Activated naive CD8-positive, alpha-beta T cell (primary cell): ENCODE measurements around the gene MED13L.
"Not testable (repeated sequence)": the region's sequence is repeated elsewhere in the genome, so short reads cannot be mapped to it uniquely, and the experiment has no call there.

ENCODE experiments used
- H3K27ac Mint-ChIP-seq: one replicate; pipeline ENCODE4 v1.8.0; 2021; ENCODE audit warnings: mixed read lengths
- H3K27me3 Mint-ChIP-seq: one replicate; pipeline ENCODE4 v1.8.0; 2021; ENCODE audit warnings: mixed read lengths
- H3K36me3 Mint-ChIP-seq: one replicate; pipeline ENCODE4 v1.8.0; 2021; ENCODE audit warnings: mixed read lengths
- H3K4me1 Mint-ChIP-seq: one replicate; pipeline ENCODE4 v1.8.0; 2021; ENCODE audit warnings: low read depth, mixed read lengths
- H3K4me3 Mint-ChIP-seq: one replicate; pipeline ENCODE4 v1.8.0; 2021; ENCODE audit warnings: mild to moderate bottlenecking, mixed read lengths
- H3K9me3 Mint-ChIP-seq: one replicate; pipeline ENCODE4 v1.8.0; 2021; ENCODE audit warnings: low read depth, mixed read lengths

The MED13L gene

GRCh38 chr12:116257215-116257614 lies 20.3 kb downstream of the MED13L start:
- Mint-ChIP-seq H3K27me3 (no peaks in the 10 kb centered on the region), H3K4me3 (peak overlapping the region; percentile 46), H3K9me3 (peaks cover 4% of the 10 kb centered on the region), H3K4me1 (peaks cover 73% of the 10 kb centered on the region), H3K36me3 (peaks cover 7% of the 10 kb centered on the region), H3K27ac (peak overlapping the region; percentile 0)

- Mint-ChIP-seq H3K27ac (no peak overlapping the region), H3K9me3 (peaks cover 6% of the 10 kb centered on the region), H3K4me3 (no peak overlapping the region), H3K27me3 (no peaks in the 10 kb centered on the region), H3K36me3 (peaks cover 9% of the 10 kb centered on the region), H3K4me1 (peaks cover 63% of the 10 kb centered on the region)
Measured at GRCh38 chr12:116249938-116250337, 27.6 kb downstream of the MED13L start.

GRCh38 chr12:116248930-116249329 lies 28.6 kb downstream of the MED13L start:
- H3K27ac Mint-ChIP-seq = no peak overlapping the region
- peaks cover 8% of the 10 kb centered on the region for H3K36me3 Mint-ChIP-seq
- H3K4me3 Mint-ChIP-seq = no peak overlapping the region
- H3K27me3 Mint-ChIP-seq = no peaks in the 10 kb centered on the region
- H3K9me3 Mint-ChIP-seq = peaks cover 6% of the 10 kb centered on the region
- peaks cover 63% of the 10 kb centered on the region for H3K4me1 Mint-ChIP-seq

GRCh38 chr12:116248433-116248832 lies 29.1 kb downstream of the MED13L start:
- peaks cover 67% of the 10 kb centered on the region for H3K4me1 Mint-ChIP-seq
- H3K27me3 Mint-ChIP-seq = no peaks in the 10 kb centered on the region
- H3K9me3 Mint-ChIP-seq = peaks cover 6% of the 10 kb centered on the region
- no peak overlapping the region for H3K27ac Mint-ChIP-seq
- H3K4me3 Mint-ChIP-seq = no peak overlapping the region
- H3K36me3 Mint-ChIP-seq = peaks cover 8% of the 10 kb centered on the region

- Mint-ChIP-seq H3K36me3 (peaks cover 4% of the 10 kb centered on the region), H3K9me3 (peaks cover 3% of the 10 kb centered on the region), H3K27me3 (no peaks in the 10 kb centered on the region), H3K27ac (peak overlapping the region; percentile 16), H3K4me1 (peaks cover 73% of the 10 kb centered on the region), H3K4me3 (peak overlapping the region; percentile 4)
Measured at GRCh38 chr12:116247377-116247776, 30.1 kb downstream of the MED13L start.

- Mint-ChIP-seq H3K4me3 (no peak overlapping the region), H3K36me3 (peaks cover 2% of the 10 kb centered on the region), H3K4me1 (peaks cover 70% of the 10 kb centered on the region), H3K9me3 (no peaks in the 10 kb centered on the region), H3K27me3 (no peaks in the 10 kb centered on the region), H3K27ac (peak overlapping the region; percentile 34)
Measured at GRCh38 chr12:116246490-116247179, 30.9 kb downstream of the MED13L start.

GRCh38 chr12:116245189-116245588 lies 32.3 kb downstream of the MED13L start:
- peaks cover 77% of the 10 kb centered on the region for H3K4me1 Mint-ChIP-seq
- peaks cover 2% of the 10 kb centered on the region for H3K36me3 Mint-ChIP-seq
- H3K4me3 Mint-ChIP-seq = no peak overlapping the region
- no peaks in the 10 kb centered on the region for H3K27me3 Mint-ChIP-seq
- H3K27ac Mint-ChIP-seq = no peak overlapping the region
- H3K9me3 Mint-ChIP-seq = no peaks in the 10 kb centered on the region

- H3K36me3 Mint-ChIP-seq = peaks cover 2% of the 10 kb centered on the region
- peaks cover 82% of the 10 kb centered on the region for H3K4me1 Mint-ChIP-seq
- no peak overlapping the region for H3K4me3 Mint-ChIP-seq
- H3K27me3 Mint-ChIP-seq = no peaks in the 10 kb centered on the region
- H3K9me3 Mint-ChIP-seq = no peaks in the 10 kb centered on the region
- H3K27ac Mint-ChIP-seq = peak overlapping the region; percentile 74
Measured at GRCh38 chr12:116244474-116245090, 32.9 kb downstream of the MED13L start.

GRCh38 chr12:116244001-116244400 lies 33.5 kb downstream of the MED13L start:
- Mint-ChIP-seq H3K27ac (peak overlapping the region; percentile 74), H3K4me1 (peaks cover 79% of the 10 kb centered on the region), H3K9me3 (no peaks in the 10 kb centered on the region), H3K27me3 (no peaks in the 10 kb centered on the region), H3K4me3 (peak overlapping the region; percentile 8), H3K36me3 (no peaks in the 10 kb centered on the region)

- H3K4me3 Mint-ChIP-seq = no peak overlapping the region
- peaks cover 74% of the 10 kb centered on the region for H3K4me1 Mint-ChIP-seq
- H3K9me3 Mint-ChIP-seq = no peaks in the 10 kb centered on the region
- no peak overlapping the region for H3K27ac Mint-ChIP-seq
- H3K36me3 Mint-ChIP-seq = no peaks in the 10 kb centered on the region
- H3K27me3 Mint-ChIP-seq = no peaks in the 10 kb centered on the region
Measured at GRCh38 chr12:116242740-116243139, 34.8 kb downstream of the MED13L start.

GRCh38 chr12:116241157-116241759 lies 36.2 kb downstream of the MED13L start:
- Mint-ChIP-seq H3K27me3 (no peaks in the 10 kb centered on the region), H3K9me3 (no peaks in the 10 kb centered on the region), H3K4me1 (peaks cover 76% of the 10 kb centered on the region), H3K36me3 (no peaks in the 10 kb centered on the region), H3K27ac (no peak overlapping the region), H3K4me3 (no peak overlapping the region)

GRCh38 chr12:116238570-116239119 lies 38.8 kb downstream of the MED13L start:
- H3K36me3 Mint-ChIP-seq, H3K27ac Mint-ChIP-seq, H3K9me3 Mint-ChIP-seq, H3K27me3 Mint-ChIP-seq, H3K4me3 Mint-ChIP-seq: not testable (repeated sequence)
- H3K4me1 Mint-ChIP-seq = peaks cover 59% of the 10 kb centered on the region

GRCh38 chr12:116238149-116238548 lies 39.3 kb downstream of the MED13L start:
- H3K4me3 Mint-ChIP-seq = no peak overlapping the region
- H3K27me3 Mint-ChIP-seq = no peaks in the 10 kb centered on the region
- no peaks in the 10 kb centered on the region for H3K9me3 Mint-ChIP-seq
- H3K36me3 Mint-ChIP-seq = no peaks in the 10 kb centered on the region
- H3K4me1 Mint-ChIP-seq = peaks cover 54% of the 10 kb centered on the region
- H3K27ac Mint-ChIP-seq = peak overlapping the region; percentile 34

- no peaks in the 10 kb centered on the region for H3K36me3 Mint-ChIP-seq
- H3K4me3 Mint-ChIP-seq = no peak overlapping the region
Measured at GRCh38 chr12:116236976-116237375, 40.5 kb downstream of the MED13L start.

GRCh38 chr12:116236148-116236731 lies 41.3 kb downstream of the MED13L start:
- H3K4me1 Mint-ChIP-seq = peaks cover 40% of the 10 kb centered on the region
- no peaks in the 10 kb centered on the region for H3K9me3 Mint-ChIP-seq
- H3K27ac Mint-ChIP-seq = peak overlapping the region; percentile 73
- peak overlapping the region; percentile 13 for H3K4me3 Mint-ChIP-seq
- no peaks in the 10 kb centered on the region for H3K27me3 Mint-ChIP-seq
- no peaks in the 10 kb centered on the region for H3K36me3 Mint-ChIP-seq

More at GRCh38 chr12:116236976-116237375, 40.5 kb downstream of the MED13L start:
- Mint-ChIP-seq H3K4me1 (peaks cover 45% of the 10 kb centered on the region), H3K27me3 (no peaks in the 10 kb centered on the region), H3K9me3 (no peaks in the 10 kb centered on the region), H3K27ac (peak overlapping the region; percentile 64)
